GM04504 (cell line): ENCODE measurements around the gene ADAMTSL1.

Experiments
- DNase-seq: peaks from one replicate; pipeline ENCODE4 v3.0.0-alpha.2; 2012; ENCODE audit warnings: low read depth

ADAMTSL1 gene

DNA sequence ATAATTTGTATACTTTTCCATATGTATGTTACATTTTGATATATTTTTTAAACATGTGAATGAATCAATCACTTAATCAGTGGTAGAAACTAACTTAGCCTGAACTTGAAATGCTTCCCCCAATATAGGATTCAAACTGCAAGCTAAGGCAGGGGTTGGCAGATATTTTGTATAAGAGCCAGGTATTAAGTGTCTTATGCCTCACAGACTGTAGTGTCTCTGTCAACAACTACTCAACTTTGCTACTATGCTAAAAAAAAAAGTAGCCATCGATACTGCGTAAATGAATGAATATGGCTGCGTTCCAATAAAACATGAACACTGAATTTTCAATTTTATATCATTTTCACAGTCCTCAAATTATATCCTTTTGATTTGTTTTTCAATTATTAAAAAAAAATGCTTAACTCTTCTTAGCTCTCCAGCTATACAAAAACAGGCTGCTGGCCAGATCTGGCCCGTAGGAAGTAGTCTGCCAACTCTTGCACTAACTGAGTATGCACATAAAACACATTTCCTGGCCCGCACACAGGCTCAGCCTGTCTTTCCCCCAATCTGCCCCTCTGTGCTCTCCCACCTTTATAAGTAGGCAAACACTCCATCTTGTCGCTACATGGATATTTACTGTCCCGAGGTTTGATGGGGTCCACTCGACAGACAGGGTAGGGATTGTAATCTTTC is 467.2 kb downstream of the ADAMTSL1 start:
- no peak for DNase-seq

DNA sequence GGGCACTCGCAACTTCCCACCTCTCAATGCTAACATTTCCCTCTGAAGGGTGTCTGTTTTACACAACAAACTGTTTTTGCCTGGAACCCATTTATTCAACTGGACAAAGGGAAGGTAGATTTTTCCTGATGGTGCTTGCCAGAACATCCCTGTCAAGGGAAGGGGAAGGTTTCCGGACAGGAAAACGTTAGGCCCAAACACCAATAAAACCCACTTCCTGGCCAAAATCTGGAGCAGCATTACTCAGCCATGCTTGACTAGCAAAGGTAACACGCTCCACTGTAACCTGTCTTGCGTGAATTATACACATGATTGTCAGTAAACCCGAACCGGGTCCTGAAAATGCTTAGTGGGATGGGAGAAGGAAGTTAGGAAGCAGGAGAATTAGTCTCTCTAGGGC is 468.8 kb downstream of the ADAMTSL1 start:
- DNase-seq = no peak

DNA sequence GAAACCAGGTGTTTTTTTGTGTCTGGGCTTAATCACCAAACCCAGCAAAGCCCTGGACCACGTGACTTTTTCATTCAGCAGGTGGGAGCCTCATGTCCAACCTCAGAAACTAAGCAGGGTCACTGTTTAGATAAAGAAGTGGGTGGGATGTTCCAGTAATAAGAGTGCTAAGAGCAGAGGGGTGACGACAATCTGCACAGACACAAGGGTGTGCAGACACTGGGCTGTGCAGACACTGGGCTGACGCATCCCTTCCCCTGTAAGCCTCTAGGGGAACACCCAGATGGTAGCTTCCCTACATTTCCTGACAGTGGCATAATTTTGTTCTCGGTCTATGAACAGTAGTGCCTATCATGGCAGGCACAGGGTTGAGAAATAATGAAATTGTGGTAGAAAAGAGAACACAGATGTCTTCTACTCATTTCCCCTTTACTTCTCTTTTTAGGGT is 474.0 kb downstream of the ADAMTSL1 start:
- no peak for DNase-seq

DNA sequence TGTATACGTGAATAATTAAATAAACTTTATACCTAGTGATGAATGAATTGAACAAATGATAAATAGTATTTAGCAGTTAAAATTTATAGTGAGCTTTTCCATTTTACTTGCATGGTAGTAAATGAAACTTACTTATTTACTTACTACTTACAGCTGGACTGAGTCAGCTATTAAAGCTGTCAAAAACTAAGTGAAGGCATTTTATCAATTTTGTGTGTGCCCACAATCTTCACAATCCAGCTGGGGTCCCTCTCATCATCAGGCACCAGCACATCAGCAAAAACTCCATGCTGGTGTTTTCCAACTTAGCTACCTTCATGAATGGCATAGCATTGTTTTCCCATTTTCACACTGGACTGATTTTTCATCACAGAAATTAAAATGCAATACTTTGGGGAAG is 478.0 kb downstream of the ADAMTSL1 start:
- no peak for DNase-seq

DNA sequence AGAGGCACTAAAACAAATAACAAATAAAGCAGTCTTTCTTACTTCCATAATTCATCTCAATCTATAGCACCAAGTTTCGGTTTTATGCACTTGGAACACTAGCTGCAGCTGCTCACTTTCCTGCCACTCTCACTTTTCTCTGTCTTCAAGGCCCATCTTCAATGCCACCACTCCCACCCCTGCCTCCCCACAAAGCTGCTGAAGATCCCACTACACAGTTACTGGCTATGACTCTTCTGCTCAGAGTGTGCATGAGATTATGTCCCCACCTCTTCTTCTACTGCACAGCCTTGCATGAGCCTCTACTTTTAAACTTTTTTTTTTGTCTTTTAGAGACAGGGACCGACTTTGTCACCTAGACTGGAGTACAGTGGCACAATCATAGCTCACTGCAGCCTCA is 481.7 kb downstream of the ADAMTSL1 start:
- no peak for DNase-seq
